Measurements from ENCODE around the gene PRSS8.
"Not testable (repeated sequence)": the region's sequence is repeated elsewhere in the genome, so short reads cannot be mapped to it uniquely, and the experiment has no call there.

PRSS8 gene

DNA sequence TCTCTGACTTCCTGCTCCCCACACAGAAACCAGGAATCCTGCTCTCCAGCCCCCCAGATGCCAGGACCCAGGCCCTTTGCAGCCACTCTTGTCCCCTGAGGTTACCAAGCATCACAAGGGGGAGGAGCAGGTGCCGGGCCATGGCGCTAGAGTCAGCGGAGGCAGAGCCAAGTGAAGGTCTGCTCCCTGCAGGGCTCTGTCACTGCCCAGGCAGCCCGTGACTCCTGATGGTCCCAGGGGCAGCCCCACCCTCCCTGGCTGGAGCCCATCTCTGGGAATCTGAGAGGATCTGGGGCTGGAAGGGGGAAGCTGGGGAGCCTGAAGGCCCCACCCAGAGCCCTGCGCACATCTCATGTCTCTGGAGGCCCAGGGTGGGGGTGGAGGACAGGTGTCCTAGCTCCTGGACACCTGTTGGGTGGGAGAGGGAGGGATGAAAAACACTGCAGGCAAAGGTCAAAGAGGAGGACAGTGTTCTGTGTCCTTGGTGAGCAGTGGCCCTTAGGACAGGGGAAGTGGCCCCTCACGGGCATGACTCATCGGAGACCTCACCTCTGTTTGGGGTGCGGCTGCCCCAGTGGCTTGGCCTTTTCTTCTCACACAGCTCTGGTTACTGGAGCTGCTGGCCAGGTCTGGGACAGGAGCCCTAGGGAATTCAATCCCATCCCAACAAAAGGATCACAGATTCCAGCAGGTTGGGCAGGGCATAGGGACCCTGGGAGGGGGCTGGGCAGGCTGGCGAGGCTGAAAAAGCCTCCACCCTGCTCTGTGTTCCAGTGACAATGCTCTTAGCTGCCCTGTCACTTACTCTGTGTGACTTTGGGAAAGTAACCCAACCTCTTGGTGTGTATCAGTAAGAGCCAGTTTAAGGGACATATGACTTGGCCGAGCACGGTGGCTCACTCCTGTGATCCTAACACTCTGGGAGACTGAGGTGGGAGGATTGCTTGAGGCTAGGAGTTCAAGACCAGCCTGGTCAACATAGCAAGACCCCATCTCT is 14.7 kb upstream of the PRSS8 start, which contains the start of gene PRSS36:
Gene PRSS36 (minus strand): TSS at position 173 of the 997 bp plus-strand sequence. CDS start 31 bp downstream, at position 142.
- DNase-seq (ENCODE audit: extremely low spot score) = no peak
- TF ChIP-seq NFRKB (IDR thresholded peaks at IDR 0.05) (no peak), ARNT (IDR thresholded peaks at IDR 0.05) (no peak), FOXA1 (IDR thresholded peaks at IDR 0.05) (no peak), L3MBTL2 (conservative IDR thresholded peaks at IDR 0.05) (no peak), BHLHE40 (IDR thresholded peaks at IDR 0.05; ENCODE audit: borderline replicate concordance) (no peak), SUZ12 (IDR thresholded peaks at IDR 0.05) (no peak), HDGF (IDR thresholded peaks at IDR 0.05; ENCODE audit: borderline replicate concordance) (no peak), ZNF384 (IDR thresholded peaks at IDR 0.05) (no peak), LEF1 (IDR thresholded peaks at IDR 0.05; ENCODE audit: borderline replicate concordance) (no peak), ELF4 (IDR thresholded peaks at IDR 0.05) (no peak), FOXM1 (IDR thresholded peaks at IDR 0.05; ENCODE audit: borderline replicate concordance) (no peak), SP1 (IDR thresholded peaks at IDR 0.05) (no peak)
- ChIA-PET CTCF (no interaction called here), POLR2A (interaction anchor here (1.4 kb wide), 2 partner anchors 30 to 33 kb away, joined by 3 to 6 read pairs; partner anchors contain the start of genes FUS and KAT8)

DNA sequence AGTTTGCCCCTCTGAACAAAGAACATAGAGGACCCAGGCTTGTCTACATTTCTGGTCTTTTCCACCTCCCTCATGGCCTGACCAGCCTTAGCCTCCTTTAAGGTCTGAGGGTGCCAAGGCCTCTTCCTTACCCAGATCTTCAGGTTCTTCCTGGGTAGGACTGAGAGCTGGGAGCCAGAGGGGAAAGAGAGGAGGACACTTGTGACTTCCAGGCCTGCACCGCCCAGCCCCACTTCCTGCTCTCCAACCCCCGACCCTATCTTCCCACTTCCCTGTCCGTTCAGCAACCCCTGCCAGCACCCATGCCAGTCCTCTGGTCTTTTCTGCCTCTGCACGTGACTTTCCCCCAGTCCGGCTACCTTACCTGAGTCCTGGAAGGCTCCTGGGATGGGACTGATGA is 13.8 kb upstream of the PRSS8 start:
- TF ChIP-seq FOXK2 (IDR thresholded peaks at IDR 0.05) = no peak
- no peak for TF ChIP-seq LEF1 (IDR thresholded peaks at IDR 0.05; ENCODE audit: borderline replicate concordance)
- no peak for TF ChIP-seq FOXA1 (IDR thresholded peaks at IDR 0.05)
- TF ChIP-seq FOXM1 (IDR thresholded peaks at IDR 0.05; ENCODE audit: borderline replicate concordance) = no peak
- no peak for TF ChIP-seq L3MBTL2 (conservative IDR thresholded peaks at IDR 0.05)
- TF ChIP-seq ELF4 (IDR thresholded peaks at IDR 0.05) = no peak
- TF ChIP-seq SUZ12 (IDR thresholded peaks at IDR 0.05) = no peak
- no peak for TF ChIP-seq BHLHE40 (IDR thresholded peaks at IDR 0.05; ENCODE audit: borderline replicate concordance)
- no peak for TF ChIP-seq HDGF (IDR thresholded peaks at IDR 0.05; ENCODE audit: borderline replicate concordance)
- TF ChIP-seq ARNT (IDR thresholded peaks at IDR 0.05) = no peak
- TF ChIP-seq SP1 (IDR thresholded peaks at IDR 0.05) = no peak
- DNase-seq (ENCODE audit: extremely low spot score) = no peak
- ChIA-PET CTCF (no interaction called here), POLR2A (interaction anchor here (1.4 kb wide), 1 partner anchor 32 kb away, joined by 3 read pairs; the partner anchor contains the start of gene KAT8)

DNA sequence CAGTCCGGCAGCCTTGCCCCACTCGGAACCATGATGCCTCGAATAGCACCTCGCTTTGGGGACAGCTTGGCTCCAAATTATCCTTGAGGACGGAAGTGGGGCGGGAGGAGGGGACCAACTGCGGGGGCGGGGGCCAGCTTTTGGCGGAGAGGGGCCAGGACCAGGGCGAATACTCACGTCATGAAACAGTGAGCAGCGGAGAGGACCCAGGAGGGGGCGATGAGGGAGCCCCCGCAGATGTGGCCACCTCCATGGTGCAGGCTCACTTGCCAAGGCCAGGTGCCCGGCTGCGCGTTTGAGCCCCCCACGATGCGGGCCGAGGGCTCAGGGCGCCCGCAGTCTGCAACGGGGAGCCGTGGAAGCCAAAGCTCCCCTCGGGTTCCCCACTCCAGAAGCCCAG is 13.4 kb upstream of the PRSS8 start:
- ChIA-PET CTCF (no interaction called here), POLR2A (interaction anchor here (1.4 kb wide), 1 partner anchor 31 kb away, joined by 3 read pairs; the partner anchor contains the start of gene KAT8)
- TF ChIP-seq SP1 (IDR thresholded peaks at IDR 0.05) (no peak), FOXA1 (IDR thresholded peaks at IDR 0.05) (no peak), LEF1 (IDR thresholded peaks at IDR 0.05; ENCODE audit: borderline replicate concordance) (no peak), CTBP1 (IDR thresholded peaks at IDR 0.05; ENCODE audit: borderline replicate concordance) (no peak), HDGF (IDR thresholded peaks at IDR 0.05; ENCODE audit: borderline replicate concordance) (no peak)
- TF ChIP-seq, protein P1, sequence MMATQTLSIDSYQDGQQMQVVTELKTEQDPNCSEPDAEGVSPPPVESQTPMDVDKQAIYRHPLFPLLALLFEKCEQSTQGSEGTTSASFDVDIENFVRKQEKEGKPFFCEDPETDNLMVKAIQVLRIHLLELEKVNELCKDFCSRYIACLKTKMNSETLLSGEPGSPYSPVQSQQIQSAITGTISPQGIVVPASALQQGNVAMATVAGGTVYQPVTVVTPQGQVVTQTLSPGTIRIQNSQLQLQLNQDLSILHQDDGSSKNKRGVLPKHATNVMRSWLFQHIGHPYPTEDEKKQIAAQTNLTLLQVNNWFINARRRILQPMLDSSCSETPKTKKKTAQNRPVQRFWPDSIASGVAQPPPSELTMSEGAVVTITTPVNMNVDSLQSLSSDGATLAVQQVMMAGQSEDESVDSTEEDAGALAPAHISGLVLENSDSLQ (IDR thresholded peaks at IDR 0.05) = no peak
- DNase-seq (ENCODE audit: extremely low spot score) = no peak

DNA sequence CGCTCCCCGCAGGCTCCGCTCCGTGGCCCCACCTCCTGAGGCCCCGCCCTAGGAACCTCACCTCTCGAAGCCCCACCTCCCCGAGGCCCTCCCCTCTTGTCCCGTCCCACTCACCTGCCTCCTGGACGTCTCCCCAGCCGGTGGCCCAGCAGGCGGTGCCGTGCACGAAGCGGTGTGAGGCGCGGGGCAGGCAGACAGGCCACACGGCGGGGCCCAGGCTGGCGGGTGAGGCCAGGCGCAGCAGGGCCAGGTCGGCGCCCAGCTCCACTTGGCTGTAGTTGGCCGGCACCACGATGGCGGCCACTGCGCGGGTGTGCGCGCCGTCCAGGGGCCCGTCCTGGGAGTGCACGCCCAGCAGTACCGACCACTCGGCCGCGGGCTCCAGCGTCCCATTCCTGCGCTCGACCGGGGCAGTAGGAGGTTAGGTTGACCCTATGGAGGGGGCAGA is 12.8 kb upstream of the PRSS8 start:
- DNase-seq (ENCODE audit: extremely low spot score) = no peak
- ChIA-PET CTCF (no interaction called here), POLR2A (no interaction called here)
- TF ChIP-seq SP1 (IDR thresholded peaks at IDR 0.05) = no peak
- TF ChIP-seq ARNT (IDR thresholded peaks at IDR 0.05) = no peak
- no peak for TF ChIP-seq L3MBTL2 (conservative IDR thresholded peaks at IDR 0.05)
- no peak for TF ChIP-seq SUZ12 (IDR thresholded peaks at IDR 0.05)
- TF ChIP-seq, protein P1 (IDR thresholded peaks at IDR 0.05) = no peak

DNA sequence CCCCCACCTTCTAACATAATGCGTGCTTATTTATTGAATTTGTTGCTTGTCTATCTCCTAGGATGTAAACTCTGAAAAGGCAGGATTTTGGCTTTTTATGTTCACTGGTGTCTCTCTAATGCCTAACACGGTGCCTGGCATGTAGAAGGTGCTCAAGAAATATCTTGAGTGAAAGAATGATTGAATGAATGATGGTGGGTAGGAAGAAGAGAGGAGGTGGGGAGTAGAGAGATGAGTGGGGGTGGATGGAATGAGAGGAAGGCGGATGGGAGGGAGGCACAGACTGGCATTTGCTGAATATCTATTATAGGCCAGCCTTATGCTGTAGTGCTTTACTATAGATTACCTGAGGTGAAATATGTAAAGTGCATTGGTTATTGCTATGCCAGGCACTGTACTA is 12.0 kb upstream of the PRSS8 start:
- no peak for DNase-seq (ENCODE audit: extremely low spot score)
- POLR2A ChIA-PET = no interaction called here
- TF ChIP-seq, protein P1 (IDR thresholded peaks at IDR 0.05) = no peak
- TF ChIP-seq L3MBTL2 (conservative IDR thresholded peaks at IDR 0.05) (no peak), FOXA1 (IDR thresholded peaks at IDR 0.05) (no peak), TARDBP (IDR thresholded peaks at IDR 0.05) (no peak), LEF1 (IDR thresholded peaks at IDR 0.05; ENCODE audit: borderline replicate concordance) (no peak), CTBP1 (IDR thresholded peaks at IDR 0.05; ENCODE audit: borderline replicate concordance) (no peak), BHLHE40 (IDR thresholded peaks at IDR 0.05; ENCODE audit: borderline replicate concordance) (no peak), NFRKB (IDR thresholded peaks at IDR 0.05) (no peak), ELF4 (IDR thresholded peaks at IDR 0.05) (no peak)
- CTCF ChIA-PET = no interaction called here

DNA sequence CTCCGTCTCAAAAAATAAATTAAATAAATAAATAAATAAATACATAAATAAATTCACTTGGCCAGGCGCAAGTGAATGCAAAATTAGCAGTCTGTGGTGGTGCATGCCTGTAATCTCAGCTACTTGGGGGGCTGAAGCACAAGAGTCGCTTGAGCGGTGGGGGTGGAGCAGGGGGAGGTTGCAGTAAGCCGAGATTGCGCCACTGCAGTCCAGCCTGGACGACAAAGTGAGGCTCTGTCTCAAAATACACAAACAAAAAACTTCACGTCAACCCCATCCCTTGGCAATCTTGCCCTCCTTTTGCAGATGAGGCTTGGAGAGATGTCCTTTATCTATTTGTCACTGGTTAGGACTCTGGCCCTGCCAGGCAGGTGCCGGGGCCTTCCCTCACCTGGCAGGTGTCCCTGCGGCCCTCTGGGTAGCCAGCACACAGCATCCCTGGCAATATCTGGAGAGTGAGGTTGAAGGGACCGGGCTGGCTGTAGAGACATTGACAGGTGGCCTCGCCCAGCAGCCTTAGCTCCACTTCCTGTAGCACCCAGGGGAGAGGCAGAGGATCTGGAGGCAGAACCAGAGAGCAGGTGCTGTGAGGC is 10.0 kb upstream of the PRSS8 start:
- ChIA-PET POLR2A (interaction anchor here (3.5 kb wide), 1 partner anchor 28 kb away, joined by 15 read pairs; the partner anchor contains the start of gene KAT8), CTCF (no interaction called here)
- DNase-seq (ENCODE audit: extremely low spot score) = no peak
- TF ChIP-seq FOXK2 (IDR thresholded peaks at IDR 0.05) = no peak
- no peak for TF ChIP-seq BHLHE40 (IDR thresholded peaks at IDR 0.05; ENCODE audit: borderline replicate concordance)
- no peak for TF ChIP-seq ARNT (IDR thresholded peaks at IDR 0.05)
- no peak for TF ChIP-seq SUZ12 (IDR thresholded peaks at IDR 0.05)
- TF ChIP-seq FOXA1 (IDR thresholded peaks at IDR 0.05) = no peak
- no peak for TF ChIP-seq HDGF (IDR thresholded peaks at IDR 0.05; ENCODE audit: borderline replicate concordance)
- TF ChIP-seq, protein P1 (IDR thresholded peaks at IDR 0.05) = no peak
- no peak for TF ChIP-seq NFRKB (IDR thresholded peaks at IDR 0.05)
- no peak for TF ChIP-seq FOXM1 (IDR thresholded peaks at IDR 0.05; ENCODE audit: borderline replicate concordance)
- no peak for TF ChIP-seq TARDBP (IDR thresholded peaks at IDR 0.05)
- TF ChIP-seq ZNF384 (IDR thresholded peaks at IDR 0.05) = no peak
- no peak for TF ChIP-seq L3MBTL2 (conservative IDR thresholded peaks at IDR 0.05)
- TF ChIP-seq SP1 (IDR thresholded peaks at IDR 0.05) = no peak
- no peak for TF ChIP-seq ELF4 (IDR thresholded peaks at IDR 0.05)
- no peak for TF ChIP-seq LEF1 (IDR thresholded peaks at IDR 0.05; ENCODE audit: borderline replicate concordance)
- no peak for TF ChIP-seq CTBP1 (IDR thresholded peaks at IDR 0.05; ENCODE audit: borderline replicate concordance)

DNA sequence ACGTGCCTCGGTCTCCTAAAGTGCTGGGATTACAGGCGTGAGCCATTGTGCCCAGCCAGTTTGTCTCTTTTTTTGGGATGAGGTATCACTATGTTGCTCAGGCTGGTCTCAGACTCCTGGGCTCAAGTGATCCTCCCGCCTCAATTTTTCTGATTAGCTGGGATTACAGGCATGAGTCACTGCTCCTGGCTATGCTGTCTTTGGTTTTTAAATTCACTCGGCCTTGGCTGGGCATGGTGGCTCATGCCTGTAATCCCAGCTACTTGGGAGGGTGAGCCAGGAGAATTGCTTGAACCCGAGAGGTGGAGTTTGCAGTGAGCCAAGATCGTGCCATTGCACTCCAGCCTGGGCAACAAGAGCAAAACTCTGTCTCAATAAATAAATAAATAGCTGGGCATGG is 8.9 kb upstream of the PRSS8 start:
- CTCF ChIA-PET; DNase-seq (ENCODE audit: extremely low spot score): not testable (repeated sequence)
- POLR2A ChIA-PET = interaction anchor here (1.0 to 3.9 kb wide), 3 partner anchors 27 to 50 kb away, joined by 3 to 44 read pairs (median 15); partner anchors contain the start of genes FUS, KAT8 and VKORC1
